ENCODE data around the gene CD274. TPM values are rescaled to one million over a fixed set of nuclear protein-coding genes. Genes with fewer than 3 reads are reported as not detected.

Gene CD274
- total RNA-seq, 1 donor from 2014 or later, result 21.4 TPM

DNA sequence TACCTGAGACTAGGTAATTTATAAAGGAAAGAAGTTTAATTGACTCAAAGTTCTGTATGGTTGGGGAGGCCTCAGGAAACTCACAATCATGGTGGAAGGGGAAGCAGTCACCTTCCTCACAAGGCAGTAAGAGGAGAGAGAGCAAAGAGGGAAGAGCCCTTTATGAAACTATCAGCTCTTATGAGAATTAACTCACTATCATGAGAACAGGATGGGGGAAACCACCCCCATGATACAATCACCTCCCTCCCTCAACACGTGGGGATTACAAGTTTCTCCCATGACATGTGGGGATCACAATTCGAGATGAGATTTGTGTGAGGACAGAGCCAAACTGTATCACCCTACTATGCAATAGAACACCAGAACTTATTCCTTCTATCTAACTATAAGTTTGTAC lies 27.9 kb downstream of the CD274 start:
- Histone ChIP-seq H3K36me3 (ENCODE audit: insufficient read depth, low read length) (no peaks in the 10 kb centered on the region), H3K4me1 (ENCODE audit: insufficient read depth, low read length) (no peaks in the 10 kb centered on the region), H3K9ac (ENCODE audit: low read length) (no peak overlapping the region), H3K27me3 (ENCODE audit: insufficient read depth, low read length) (no peaks in the 10 kb centered on the region), H3K79me2 (ENCODE audit: insufficient read depth, low read length) (no peaks in the 10 kb centered on the region), H3K9me3 (ENCODE audit: insufficient read depth, low read depth, low read length) (no peaks in the 10 kb centered on the region), H4K20me1 (ENCODE audit: insufficient read depth, low read length) (no peaks in the 10 kb centered on the region), H3K4me3 (ENCODE audit: insufficient read depth, low read depth, low read length) (no peak overlapping the region), H3K27ac (ENCODE audit: low read depth, low read length) (no peak overlapping the region), H3K4me2 (ENCODE audit: low read length) (no peak overlapping the region), H2AFZ (ENCODE audit: low read depth, low read length) (no peak overlapping the region)
- FAIRE-seq, result no peak
- no peaks in the 10 kb centered on the region for H3K27me3 Mint-ChIP-seq (ENCODE audit: low read depth, unreplicated experiment)
- DNase-seq (ENCODE audit: low read depth), result no peak
- no peak overlapping the region for H3K4me3 Mint-ChIP-seq (ENCODE audit: unreplicated experiment)
- no peak overlapping the region for H3K27ac Mint-ChIP-seq (ENCODE audit: unreplicated experiment)
- TF ChIP-seq EZH2 (IDR thresholded peaks at IDR 0.05; ENCODE audit: insufficient read depth, low read length), result no peak
- TF ChIP-seq, protein P1, sequence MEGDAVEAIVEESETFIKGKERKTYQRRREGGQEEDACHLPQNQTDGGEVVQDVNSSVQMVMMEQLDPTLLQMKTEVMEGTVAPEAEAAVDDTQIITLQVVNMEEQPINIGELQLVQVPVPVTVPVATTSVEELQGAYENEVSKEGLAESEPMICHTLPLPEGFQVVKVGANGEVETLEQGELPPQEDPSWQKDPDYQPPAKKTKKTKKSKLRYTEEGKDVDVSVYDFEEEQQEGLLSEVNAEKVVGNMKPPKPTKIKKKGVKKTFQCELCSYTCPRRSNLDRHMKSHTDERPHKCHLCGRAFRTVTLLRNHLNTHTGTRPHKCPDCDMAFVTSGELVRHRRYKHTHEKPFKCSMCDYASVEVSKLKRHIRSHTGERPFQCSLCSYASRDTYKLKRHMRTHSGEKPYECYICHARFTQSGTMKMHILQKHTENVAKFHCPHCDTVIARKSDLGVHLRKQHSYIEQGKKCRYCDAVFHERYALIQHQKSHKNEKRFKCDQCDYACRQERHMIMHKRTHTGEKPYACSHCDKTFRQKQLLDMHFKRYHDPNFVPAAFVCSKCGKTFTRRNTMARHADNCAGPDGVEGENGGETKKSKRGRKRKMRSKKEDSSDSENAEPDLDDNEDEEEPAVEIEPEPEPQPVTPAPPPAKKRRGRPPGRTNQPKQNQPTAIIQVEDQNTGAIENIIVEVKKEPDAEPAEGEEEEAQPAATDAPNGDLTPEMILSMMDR (IDR thresholded peaks at IDR 0.05; ENCODE audit: insufficient read depth, low read depth, low read length), result no peak
- H3K9me3 Mint-ChIP-seq (ENCODE audit: unreplicated experiment), result peaks cover 4% of the 10 kb centered on the region
- H3K4me1 Mint-ChIP-seq (ENCODE audit: low read depth, unreplicated experiment), result no peaks in the 10 kb centered on the region
- no peaks in the 10 kb centered on the region for H3K36me3 Mint-ChIP-seq (ENCODE audit: low read depth, unreplicated experiment)

GRCh38 chr9:5479994-5480694 lies 29.8 kb downstream of the CD274 start:
- H3K4me3 ChIP-seq (ENCODE audit: insufficient read depth, low read depth, low read length), result no peak overlapping the region
- Mint-ChIP-seq H3K4me3 (ENCODE audit: unreplicated experiment) (no peak overlapping the region), H3K27ac (ENCODE audit: unreplicated experiment) (no peak overlapping the region), H3K27me3 (ENCODE audit: low read depth, unreplicated experiment) (no peaks in the 10 kb centered on the region), H3K36me3 (ENCODE audit: low read depth, unreplicated experiment) (no peaks in the 10 kb centered on the region), H3K9me3 (ENCODE audit: unreplicated experiment) (peaks cover 4% of the 10 kb centered on the region), H3K4me1 (ENCODE audit: low read depth, unreplicated experiment) (no peaks in the 10 kb centered on the region)
- no peaks in the 10 kb centered on the region for H3K4me1 ChIP-seq (ENCODE audit: insufficient read depth, low read length)
- H3K4me2 ChIP-seq (ENCODE audit: low read length), result no peak overlapping the region
- DNase-seq (ENCODE audit: low read depth) (no peak), FAIRE-seq (no peak)
- H4K20me1 ChIP-seq (ENCODE audit: insufficient read depth, low read length), result no peaks in the 10 kb centered on the region
- H3K36me3 ChIP-seq (ENCODE audit: insufficient read depth, low read length), result no peaks in the 10 kb centered on the region
- no peak overlapping the region for H3K27ac ChIP-seq (ENCODE audit: low read depth, low read length)
- TF ChIP-seq, protein P1 (IDR thresholded peaks at IDR 0.05; ENCODE audit: insufficient read depth, low read depth, low read length), result no peak
- no peak for TF ChIP-seq EZH2 (IDR thresholded peaks at IDR 0.05; ENCODE audit: insufficient read depth, low read length)
- no peak overlapping the region for H2AFZ ChIP-seq (ENCODE audit: low read depth, low read length)
- no peaks in the 10 kb centered on the region for H3K9me3 ChIP-seq (ENCODE audit: insufficient read depth, low read depth, low read length)
- H3K27me3 ChIP-seq (ENCODE audit: insufficient read depth, low read length), result no peaks in the 10 kb centered on the region
- no peaks in the 10 kb centered on the region for H3K79me2 ChIP-seq (ENCODE audit: insufficient read depth, low read length)
- no peak overlapping the region for H3K9ac ChIP-seq (ENCODE audit: low read length)

DNA sequence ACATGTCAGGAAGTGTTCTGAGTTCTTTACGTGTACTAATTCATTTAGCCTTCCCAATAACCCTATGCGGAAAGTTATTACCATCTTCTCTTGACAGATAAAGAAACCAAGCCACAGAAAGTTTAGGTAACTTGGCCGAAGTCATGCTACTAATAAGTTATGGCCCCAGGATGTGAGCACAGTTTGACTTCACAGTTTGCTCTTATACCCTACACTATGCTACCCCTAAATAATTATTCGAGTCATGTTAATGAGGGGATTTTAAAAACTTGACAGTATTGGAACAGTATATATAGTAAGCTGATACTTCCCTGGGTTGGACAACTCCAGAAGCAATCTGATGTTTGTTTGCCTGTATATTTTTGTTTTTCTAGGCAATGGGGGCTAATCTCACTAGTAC lies 30.6 kb downstream of the CD274 start:
- H3K9ac ChIP-seq (ENCODE audit: low read length), result no peak overlapping the region
- no peak overlapping the region for H3K27ac Mint-ChIP-seq (ENCODE audit: unreplicated experiment)
- H3K4me1 Mint-ChIP-seq (ENCODE audit: low read depth, unreplicated experiment), result no peaks in the 10 kb centered on the region
- TF ChIP-seq, protein P1 (IDR thresholded peaks at IDR 0.05; ENCODE audit: insufficient read depth, low read depth, low read length), result no peak
- no peak for TF ChIP-seq EZH2 (IDR thresholded peaks at IDR 0.05; ENCODE audit: insufficient read depth, low read length)
- H2AFZ ChIP-seq (ENCODE audit: low read depth, low read length), result no peak overlapping the region
- no peak overlapping the region for H3K4me3 ChIP-seq (ENCODE audit: insufficient read depth, low read depth, low read length)
- DNase-seq (ENCODE audit: low read depth), result no peak
- no peaks in the 10 kb centered on the region for H3K4me1 ChIP-seq (ENCODE audit: insufficient read depth, low read length)
- H3K27me3 Mint-ChIP-seq (ENCODE audit: low read depth, unreplicated experiment), result no peaks in the 10 kb centered on the region
- no peaks in the 10 kb centered on the region for H3K36me3 ChIP-seq (ENCODE audit: insufficient read depth, low read length)
- no peaks in the 10 kb centered on the region for H3K9me3 ChIP-seq (ENCODE audit: insufficient read depth, low read depth, low read length)
- no peaks in the 10 kb centered on the region for H4K20me1 ChIP-seq (ENCODE audit: insufficient read depth, low read length)
- H3K4me3 Mint-ChIP-seq (ENCODE audit: unreplicated experiment), result no peak overlapping the region
- H3K9me3 Mint-ChIP-seq (ENCODE audit: unreplicated experiment), result peaks cover 4% of the 10 kb centered on the region
- no peaks in the 10 kb centered on the region for H3K79me2 ChIP-seq (ENCODE audit: insufficient read depth, low read length)
- H3K27me3 ChIP-seq (ENCODE audit: insufficient read depth, low read length), result no peaks in the 10 kb centered on the region
- no peaks in the 10 kb centered on the region for H3K36me3 Mint-ChIP-seq (ENCODE audit: low read depth, unreplicated experiment)
- no peak overlapping the region for H3K4me2 ChIP-seq (ENCODE audit: low read length)
- no peak for FAIRE-seq
- H3K27ac ChIP-seq (ENCODE audit: low read depth, low read length), result no peak overlapping the region
